Hematopoietic multipotent progenitor cell treated with erythropoietin and hydrocortisone succinate and interleukin-3 and kit ligand, for 6 days (in vitro differentiated cells): ENCODE results near the gene ANKMY2.

ENCODE experiments used
- DNase-seq: peaks from one replicate; pipeline ENCODE4 v3.0.0-alpha.2; 2015

The ANKMY2 gene

GRCh38 chr7:16564023-16564380 is 81.6 kb downstream of the ANKMY2 start:
- no peak for DNase-seq

DNA sequence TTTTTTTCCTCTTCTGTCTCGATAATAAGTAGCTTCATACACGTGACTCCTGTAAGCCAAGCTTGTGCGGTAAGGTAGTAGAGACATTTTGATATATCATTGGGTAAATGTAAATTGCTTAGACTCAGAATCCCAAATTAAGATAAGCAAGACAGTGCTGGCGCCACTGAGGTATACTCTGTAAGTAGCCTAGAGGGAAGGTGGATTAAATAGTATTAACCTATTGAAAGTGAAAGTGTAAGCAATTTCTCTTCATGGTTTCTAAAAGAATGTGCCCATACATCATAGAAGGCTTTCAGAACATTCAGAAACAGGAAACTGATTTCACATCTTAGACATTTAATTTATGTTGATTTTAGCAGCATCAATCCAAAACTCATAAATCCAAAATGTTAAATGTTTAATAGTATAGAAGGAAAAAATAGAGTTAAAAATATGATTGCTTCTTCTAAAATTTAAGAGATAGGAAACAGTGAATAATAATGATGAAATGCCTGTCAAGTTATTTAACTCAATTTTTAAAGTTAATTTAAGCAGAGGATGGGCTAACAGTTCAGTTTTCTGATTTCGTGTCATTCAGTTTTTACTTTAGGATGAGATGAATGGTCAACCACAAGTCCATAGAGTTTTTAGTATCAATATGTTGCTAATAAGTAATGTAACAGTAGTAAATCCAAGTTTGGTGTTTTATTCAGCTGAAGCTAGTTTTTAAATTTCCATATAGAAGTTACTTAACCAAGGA is 82.1 kb downstream of the ANKMY2 start:
- DNase-seq = peak; percentile 33

- DNase-seq = no peak
These were observed 82.9 kb downstream of the ANKMY2 start for GRCh38 chr7:16562456-16563220.

GRCh38 chr7:16561943-16562342 is 83.6 kb downstream of the ANKMY2 start:
- no peak for DNase-seq

DNA sequence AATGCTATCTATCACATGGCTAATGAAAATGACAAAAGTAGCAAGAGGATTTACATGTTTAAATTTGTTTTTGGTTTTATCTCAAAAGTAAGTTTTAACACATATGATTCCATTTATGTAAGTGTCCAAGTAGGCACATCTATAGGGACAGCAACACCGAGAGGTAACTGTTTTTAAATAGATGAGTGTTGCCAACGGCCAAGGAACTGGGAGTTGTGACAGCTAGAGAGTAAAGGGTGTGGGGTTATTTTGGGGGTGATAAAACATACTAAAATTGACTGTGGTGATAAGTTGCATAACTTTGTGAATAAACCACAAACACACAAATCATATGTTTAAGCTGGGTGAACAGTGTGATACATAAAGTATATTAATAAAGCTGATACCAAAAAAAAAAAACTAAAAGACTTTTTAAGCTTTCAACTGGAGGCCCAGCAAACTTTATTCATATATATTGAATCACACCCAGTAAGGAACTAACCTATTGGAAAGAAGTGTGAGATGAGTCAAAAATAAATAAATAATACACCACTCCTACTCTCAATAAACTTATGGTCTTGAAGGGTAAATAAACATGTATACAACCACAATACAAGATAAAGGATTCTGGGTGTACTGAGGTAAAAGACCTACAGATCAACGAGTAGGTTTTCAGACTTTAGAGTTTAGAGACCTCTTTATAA is 85.9 kb downstream of the ANKMY2 start:
- DNase-seq = peak; percentile 9

- DNase-seq = peak; percentile 10
These were observed 86.7 kb downstream of the ANKMY2 start for GRCh38 chr7:16558761-16559302.

- no peak for DNase-seq
These were observed 89.2 kb downstream of the ANKMY2 start for GRCh38 chr7:16556359-16556758.

DNA sequence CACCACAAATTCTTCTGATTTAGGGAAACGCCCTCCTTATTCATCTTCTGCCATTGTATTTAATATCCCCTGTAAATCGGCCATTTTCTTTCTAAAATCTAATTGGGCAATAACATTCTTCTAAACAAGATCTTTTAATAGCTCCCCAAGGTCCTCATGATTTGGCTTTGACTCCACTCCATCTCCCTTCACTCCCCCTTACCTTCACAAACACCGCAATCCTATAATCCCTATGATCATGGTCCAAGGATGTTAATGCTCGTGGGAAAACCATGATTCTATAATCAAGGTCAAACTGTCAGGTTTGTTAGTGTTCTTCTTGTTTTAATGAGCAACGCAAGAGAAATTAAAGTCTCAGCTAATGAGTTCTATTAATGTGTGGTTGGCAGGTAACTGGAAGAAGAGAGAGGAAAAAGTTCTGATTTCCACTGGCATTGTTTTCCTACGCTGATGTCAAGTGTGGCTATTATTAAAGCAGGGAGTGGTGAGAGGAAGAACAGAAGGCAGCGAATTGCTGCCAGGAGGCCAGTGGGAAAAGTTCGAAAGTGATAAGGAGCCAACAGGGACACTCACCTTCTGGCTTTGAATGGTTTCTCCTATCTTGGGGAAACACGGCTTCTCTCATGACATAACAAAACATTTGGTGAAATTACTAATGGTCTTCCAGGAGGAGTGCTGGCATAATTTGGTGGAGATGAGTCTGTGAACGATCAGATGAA is 90.9 kb downstream of the ANKMY2 start:
- DNase-seq = no peak

DNA sequence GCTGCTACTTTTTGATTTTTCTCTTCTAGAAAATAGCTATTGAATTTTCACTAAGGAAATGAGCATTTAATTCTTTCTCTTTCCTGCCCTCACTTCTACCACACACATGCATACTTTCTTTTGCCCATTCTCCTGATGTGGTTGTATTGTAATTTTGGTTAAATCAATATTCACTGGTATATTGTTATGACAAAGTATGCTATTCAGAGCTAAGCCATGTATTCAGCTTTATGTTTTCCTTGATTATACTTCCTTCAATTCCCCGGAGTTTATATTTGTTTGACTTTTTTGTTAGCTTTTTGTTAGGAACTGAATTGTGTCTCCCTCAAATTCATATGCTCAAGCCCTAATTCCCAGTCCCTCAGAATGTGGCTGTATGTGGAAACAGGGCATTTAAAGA is 94.9 kb downstream of the ANKMY2 start:
- DNase-seq = no peak
